ENCODE results near the gene EDRF1.

- TF ChIP-seq KLF1 (tag by site-specific recombination; IDR thresholded peaks at IDR 0.05), result peak; percentile 51
- peak; percentile 73 for TF ChIP-seq SETDB1 (IDR thresholded peaks at IDR 0.05; ENCODE audit: insufficient read length, low read length)
Measured at GRCh38 chr10:125719173-125720001, at the start of gene EDRF1.

Data from HEK293 (cell line).